Endothelial cell of umbilical vein (primary cell): ENCODE data around the gene SLC6A7. TPM values are rescaled to one million over a fixed set of nuclear protein-coding genes. Genes with fewer than 3 reads are reported as not detected.

Experiments used
- BruUV-seq: library from RNA; stranded (reverse); fragments of 400-500 nt; replicated peaks from 2 replicates; lab custom pipeline; 2021; lab: Mats Ljungman, UMichigan
- CTCF ChIA-PET: fragments of 300-600, 350-600 bp; sonication (Branson Sonifier 250); formaldehyde crosslinking; loops from one replicate; lab custom pipeline; 2021; ENCODE audit warnings: antibody characterized with exemption, inconsistent platforms; lab: Charles Lee
- POLR2A ChIA-PET: fragments of 300-600, 350-600 bp; sonication (Branson Sonifier 250); formaldehyde crosslinking; loops from one replicate; lab custom pipeline; 2021; ENCODE audit warnings: antibody characterized with exemption, inconsistent platforms; lab: Charles Lee
- DNase-seq: peaks from one replicate; pipeline ENCODE4 v3.0.0-alpha.2; 2011; ENCODE audit warnings: low read depth, low spot score
- FAIRE-seq: peaks from 2 replicates; lab custom pipeline; 2011; peaks lifted over from hg19 to GRCh38; lab: Jason Lieb, UNC
- H2AFZ ChIP-seq: 2 replicates; pipeline ENCODE4 v1.6.0; 2012; ENCODE audit warnings: low read depth, low read length, control low read depth, inconsistent platforms
- H3K27ac ChIP-seq: 2 replicates; pipeline ENCODE4 v1.5.1; 2011; ENCODE audit warnings: low read depth, mild to moderate bottlenecking, control low read depth, low read length, moderate library complexity; ENCODE audit not compliant: insufficient read depth
- H3K27me3 ChIP-seq, 2 experiments: 2 replicates each; pipeline versions ENCODE4 v1.6.0 to v1.6.1; 2011; ENCODE audit warnings: low read length in 2 of 2, mixed read lengths in 1 of 2; ENCODE audit not compliant: control insufficient read depth in 2 of 2, insufficient read depth in 2 of 2
- H3K36me3 ChIP-seq, 2 experiments: 2 replicates in 1 of 2; 3 replicates in 1 of 2; pipeline ENCODE4 v1.5.1; 2011; ENCODE audit warnings: low read length in 2 of 2, mild to moderate bottlenecking in 1 of 2, moderate library complexity in 1 of 2; ENCODE audit not compliant: control insufficient read depth in 2 of 2, insufficient read depth in 2 of 2; ENCODE audit errors: extremely low read depth in 1 of 2
- H3K4me1 ChIP-seq: 3 replicates; pipeline ENCODE4 v1.5.1; 2011; ENCODE audit warnings: mild to moderate bottlenecking, low read length; ENCODE audit not compliant: control insufficient read depth, insufficient read depth; ENCODE audit errors: extremely low read depth
- H3K4me2 ChIP-seq: 2 replicates; pipeline ENCODE4 v1.6.1; 2011; ENCODE audit warnings: low read length, control low read depth, mixed read lengths; ENCODE audit not compliant: insufficient read depth
- H3K4me3 ChIP-seq, 3 experiments: fragments of 200-600 bp in 1 of 3; sonication (generic), shearing (Covaris generic) in 1 of 3; replicated peaks in 1 of 3; 2 replicates each; pipeline ENCODE4 v1.5.1; 2011 to 2016; ENCODE audit warnings: control low read depth in 3 of 3, low read length in 3 of 3, mild to moderate bottlenecking in 2 of 3, inconsistent platforms in 1 of 3, low read depth in 1 of 3, moderate library complexity in 1 of 3; ENCODE audit not compliant: insufficient read depth in 1 of 3
- H3K79me2 ChIP-seq: 2 replicates; pipeline ENCODE4 v1.6.0; 2012; ENCODE audit warnings: low read length, inconsistent platforms; ENCODE audit not compliant: control insufficient read depth, insufficient read depth
- H3K9ac ChIP-seq: replicated peaks from 2 replicates; pipeline ENCODE3; 2011; ENCODE audit warnings: low read length, control low read depth; ENCODE audit not compliant: insufficient read depth; ENCODE audit errors: extremely low read depth
- H3K9me1 ChIP-seq: replicated peaks from 3 replicates; pipeline ENCODE4 v1.6.0; 2011; ENCODE audit warnings: mild to moderate bottlenecking, low read length; ENCODE audit not compliant: control insufficient read depth, insufficient read depth; ENCODE audit errors: extremely low read depth
- H3K9me3 ChIP-seq: replicated peaks from 2 replicates; pipeline ENCODE4 v1.5.1; 2012; ENCODE audit warnings: low read length, inconsistent platforms; ENCODE audit not compliant: control insufficient read depth, insufficient read depth
- H4K20me1 ChIP-seq: replicated peaks from 2 replicates; pipeline ENCODE3; 2011; ENCODE audit warnings: mild to moderate bottlenecking, low read length; ENCODE audit not compliant: control insufficient read depth, insufficient read depth; ENCODE audit errors: extremely low read depth
- POLR2A ChIP-seq: IDR thresholded peaks from 2 replicates; pipeline ENCODE4 v1.6.1; 2012; ENCODE audit warnings: low read depth, mild to moderate bottlenecking, control low read depth, low read length
- dilution Hi-C: fragments of 300-500 bp; cut with MboI; formaldehyde crosslinking; loops from one replicate; pipeline ENCODE4 v1.15.0; 2019; ENCODE audit warnings: low sequenced_read_pairs; ENCODE audit not compliant: extremely low pct_ligation_motif_present
- intact Hi-C: fragments of 100-400 bp; cut with micrococcal nuclease; formaldehyde crosslinking; loops from one replicate; pipeline ENCODE4 v1.10.0; 2022
- polyA plus RNA-seq, 4 experiments: library from polyadenylated mRNA; depleted of rRNA in 3 of 4; stranded (reverse) in 3 of 4; unstranded in 1 of 4; fragments of >200 nt; gene quantifications; 2 replicates each; pipeline versions ENCODE4 v1.2.1 to v1.2.3, GENCODE V29; 2011 to 2012; ENCODE audit warnings: missing spikeins in 1 of 4
- total RNA-seq: library from RNA; stranded (reverse); gene quantifications from 2 replicates; pipeline ENCODE4 v1.2.3, GENCODE V29; 2021
- TF ChIP-seq, protein P1 (sequence below): IDR thresholded peaks from 2 replicates; pipeline ENCODE4 v1.6.1; 2011; ENCODE audit not compliant: insufficient read depth, insufficient read length
- TF ChIP-seq, protein P2 (sequence below), 2 donors: IDR thresholded peaks; 1 replicate in 1 of 2; 2 replicates in 1 of 2; pipeline ENCODE4 v1.5.1; 2011; ENCODE audit warnings: low read length in 2 of 2, mild to moderate bottlenecking in 2 of 2, moderate library complexity in 2 of 2, control low read depth in 1 of 2, inconsistent platforms in 1 of 2, low read depth in 1 of 2; ENCODE audit not compliant: insufficient read depth in 1 of 2; ENCODE audit errors: extremely low read depth in 1 of 2

Gene SLC6A7
- total and polyA plus RNA-seq, 2 donors (not counting 3 experiments of a cell fraction or from before 2014, with no cell fraction given), result not detected

DNA sequence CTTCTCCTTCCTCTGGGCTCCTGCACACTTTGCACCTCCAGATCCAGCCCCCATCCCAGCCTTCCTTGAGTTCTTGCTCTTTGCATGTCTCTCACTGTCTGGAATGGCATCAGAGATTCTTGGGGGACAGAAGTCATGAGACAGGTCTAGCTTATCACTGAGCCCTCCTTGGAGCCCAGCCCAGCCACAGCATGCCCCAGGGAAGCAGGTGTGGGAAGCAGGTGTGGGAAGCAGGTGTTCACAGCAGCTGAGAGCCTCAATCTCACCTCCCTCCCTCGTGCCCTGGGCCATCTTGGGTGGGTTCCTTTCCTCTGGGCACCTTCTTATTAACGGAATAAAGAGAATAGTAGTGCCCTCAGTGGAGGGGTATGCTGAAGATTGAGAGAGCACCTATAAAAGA, 27.2 kb downstream of the SLC6A7 start:
- no peaks in the 10 kb centered on the region for H3K79me2 ChIP-seq
- H3K9ac ChIP-seq, result no peak overlapping the region
- no peaks in the 10 kb centered on the region for H3K4me1 ChIP-seq
- no peak overlapping the region for H3K27ac ChIP-seq
- dilution Hi-C loops (no loop called here), intact Hi-C loops (loop anchor here (5.0 kb wide), 1 partner anchor 580 kb away; no protein-coding TSS in a partner anchor)
- peaks cover 0 to 8% of the 10 kb centered on the region in 2 experiments for H3K27me3 ChIP-seq
- H3K9me1 ChIP-seq, result no peaks in the 10 kb centered on the region
- ChIA-PET POLR2A (no interaction called here), CTCF (interaction anchor here (0.9 to 6.5 kb wide), 6 partner anchors 11 to 384 kb away, joined by 3 to 65 read pairs (median 16); no protein-coding TSS in a partner anchor)
- H4K20me1 ChIP-seq, result no peaks in the 10 kb centered on the region
- H3K4me2 ChIP-seq, result no peak overlapping the region
- no peaks in the 10 kb centered on the region for H3K9me3 ChIP-seq
- BruUV-seq, result no TSS peak
- H2AFZ ChIP-seq, result no peak overlapping the region
- TF ChIP-seq, protein P1, sequence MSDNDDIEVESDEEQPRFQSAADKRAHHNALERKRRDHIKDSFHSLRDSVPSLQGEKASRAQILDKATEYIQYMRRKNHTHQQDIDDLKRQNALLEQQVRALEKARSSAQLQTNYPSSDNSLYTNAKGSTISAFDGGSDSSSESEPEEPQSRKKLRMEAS, result no peak
- TF ChIP-seq POLR2A, result no peak
- TF ChIP-seq, protein P2, sequence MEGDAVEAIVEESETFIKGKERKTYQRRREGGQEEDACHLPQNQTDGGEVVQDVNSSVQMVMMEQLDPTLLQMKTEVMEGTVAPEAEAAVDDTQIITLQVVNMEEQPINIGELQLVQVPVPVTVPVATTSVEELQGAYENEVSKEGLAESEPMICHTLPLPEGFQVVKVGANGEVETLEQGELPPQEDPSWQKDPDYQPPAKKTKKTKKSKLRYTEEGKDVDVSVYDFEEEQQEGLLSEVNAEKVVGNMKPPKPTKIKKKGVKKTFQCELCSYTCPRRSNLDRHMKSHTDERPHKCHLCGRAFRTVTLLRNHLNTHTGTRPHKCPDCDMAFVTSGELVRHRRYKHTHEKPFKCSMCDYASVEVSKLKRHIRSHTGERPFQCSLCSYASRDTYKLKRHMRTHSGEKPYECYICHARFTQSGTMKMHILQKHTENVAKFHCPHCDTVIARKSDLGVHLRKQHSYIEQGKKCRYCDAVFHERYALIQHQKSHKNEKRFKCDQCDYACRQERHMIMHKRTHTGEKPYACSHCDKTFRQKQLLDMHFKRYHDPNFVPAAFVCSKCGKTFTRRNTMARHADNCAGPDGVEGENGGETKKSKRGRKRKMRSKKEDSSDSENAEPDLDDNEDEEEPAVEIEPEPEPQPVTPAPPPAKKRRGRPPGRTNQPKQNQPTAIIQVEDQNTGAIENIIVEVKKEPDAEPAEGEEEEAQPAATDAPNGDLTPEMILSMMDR (IDR thresholded peaks at IDR 0.05; ENCODE audit: extremely low read depth in 1 of 2, insufficient read depth in 1 of 2, low read depth in 1 of 2, low read length in 2 of 2), result no peak
- no peak overlapping the region for H3K4me3 ChIP-seq
- no peaks in the 10 kb centered on the region for H3K36me3 ChIP-seq
- no peak for FAIRE-seq
- DNase-seq, result no peak
